GM21447 (cell line): ENCODE data around the gene SIX2.
"Not testable (repeated sequence)": the region's sequence is repeated elsewhere in the genome, so short reads cannot be mapped to it uniquely, and the experiment has no call there.

ENCODE experiments used
- ATAC-seq: cut with Tn5 transposase; IDR thresholded peaks from one replicate; pipeline ENCODE4 v1.9.1; 2021; ENCODE audit not compliant: unreplicated experiment

SIX2 gene

DNA sequence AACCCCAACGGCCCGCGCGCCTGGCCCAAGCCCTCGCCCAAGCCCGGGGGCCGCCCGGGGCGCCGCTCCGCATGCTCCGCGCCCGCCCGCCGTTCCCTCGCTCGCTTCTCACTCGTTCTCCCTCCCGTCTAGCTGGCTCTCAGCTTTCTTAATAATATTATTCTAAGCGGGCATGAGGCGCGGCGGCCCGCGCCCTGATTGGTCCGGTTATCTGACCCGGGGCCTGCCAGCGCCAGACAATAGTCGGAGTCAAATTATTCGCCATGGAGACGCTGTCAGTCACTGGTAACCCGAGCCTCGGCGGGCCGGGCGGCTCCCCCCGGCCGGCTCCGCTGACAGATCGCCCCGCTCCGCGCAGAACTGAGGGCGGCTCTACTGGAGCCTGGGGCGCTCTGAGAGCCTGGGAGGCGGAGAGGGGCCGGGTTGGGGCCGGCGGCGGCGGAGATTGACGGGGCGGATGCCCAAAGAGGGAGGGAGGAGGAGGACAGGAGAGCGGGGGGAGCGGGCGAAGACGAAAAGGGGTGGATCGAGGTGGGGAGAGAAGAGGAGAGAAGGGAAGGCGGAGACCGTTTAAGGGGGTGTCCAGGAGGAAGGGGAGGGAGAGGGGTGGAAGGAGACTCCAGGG, at the start of gene SIX2:
SIX2 (minus strand) TSS at position 150 of the 625 bp plus-strand sequence. CDS start 342 bp downstream, outside the sequence.
- ATAC-seq = no peak

DNA sequence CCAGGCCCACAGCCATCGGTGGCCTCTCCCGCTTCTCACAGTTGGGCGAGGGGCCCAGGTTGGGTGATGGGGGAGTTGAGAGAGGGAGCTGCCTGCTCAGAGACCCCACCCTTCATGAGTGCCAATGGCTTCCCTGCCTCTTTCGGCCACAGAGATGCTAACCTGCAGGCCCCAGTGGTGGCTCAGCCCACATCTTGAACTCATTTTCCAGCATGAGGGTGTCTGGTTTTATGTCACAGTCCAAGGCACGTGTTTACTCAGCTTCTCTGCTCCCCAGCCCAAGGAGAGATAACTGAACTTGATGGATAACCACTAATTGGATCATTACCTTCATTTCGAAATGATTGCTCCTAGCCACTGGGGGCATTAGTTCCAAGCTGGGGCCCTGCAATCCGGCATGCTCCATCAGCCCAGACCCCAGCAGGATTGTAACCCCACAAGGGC, 45.9 kb upstream of the SIX2 start:
- no peak for ATAC-seq

DNA sequence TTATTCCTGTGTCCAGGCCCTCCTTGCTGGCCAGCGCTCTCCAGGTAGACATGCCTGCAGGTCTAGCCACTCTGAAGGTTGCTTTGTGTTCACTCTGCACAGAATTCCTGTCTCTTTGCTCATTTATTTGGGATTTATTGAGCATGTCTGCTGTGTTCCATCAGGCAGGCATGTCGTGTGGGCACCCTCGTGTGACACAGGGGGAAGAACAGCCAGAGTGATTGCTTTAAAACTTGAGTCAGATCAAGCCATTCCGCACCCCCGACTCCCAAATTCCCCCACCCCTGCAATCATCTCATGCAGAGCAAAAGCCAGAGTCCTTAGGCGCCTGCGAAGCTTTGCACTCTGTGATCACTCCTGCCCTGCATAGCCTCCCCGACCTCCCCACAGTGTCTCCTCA, 44.7 kb upstream of the SIX2 start:
- no peak for ATAC-seq

DNA sequence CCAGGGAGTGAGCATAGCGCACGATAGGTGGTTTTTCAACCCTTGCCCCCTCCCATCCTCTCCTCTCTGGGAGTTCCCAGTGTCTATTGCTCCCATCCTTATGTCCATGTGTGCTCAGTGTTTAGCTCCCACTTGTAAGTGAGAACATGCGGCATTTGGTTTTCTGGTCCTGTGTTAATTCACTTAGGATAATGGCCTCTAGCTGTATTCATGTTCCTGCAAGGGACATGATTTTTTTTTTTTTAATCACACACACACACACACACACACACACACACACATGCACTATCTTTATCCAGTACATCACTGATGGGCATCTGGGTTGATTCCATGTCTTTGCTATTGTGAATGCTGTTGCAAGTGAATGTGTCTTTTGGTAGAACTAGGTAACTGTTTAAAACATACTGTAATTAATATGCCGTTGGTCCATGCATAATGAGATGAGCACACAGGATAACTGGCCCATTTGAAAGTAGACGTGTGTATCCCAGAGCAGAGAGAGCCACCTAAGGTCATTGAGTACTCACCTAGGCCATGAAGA, 43.2 kb upstream of the SIX2 start:
- no peak for ATAC-seq

- no peak for ATAC-seq
These were observed 40.5 kb upstream of the SIX2 start for GRCh38 chr2:45049569-45050336.

DNA sequence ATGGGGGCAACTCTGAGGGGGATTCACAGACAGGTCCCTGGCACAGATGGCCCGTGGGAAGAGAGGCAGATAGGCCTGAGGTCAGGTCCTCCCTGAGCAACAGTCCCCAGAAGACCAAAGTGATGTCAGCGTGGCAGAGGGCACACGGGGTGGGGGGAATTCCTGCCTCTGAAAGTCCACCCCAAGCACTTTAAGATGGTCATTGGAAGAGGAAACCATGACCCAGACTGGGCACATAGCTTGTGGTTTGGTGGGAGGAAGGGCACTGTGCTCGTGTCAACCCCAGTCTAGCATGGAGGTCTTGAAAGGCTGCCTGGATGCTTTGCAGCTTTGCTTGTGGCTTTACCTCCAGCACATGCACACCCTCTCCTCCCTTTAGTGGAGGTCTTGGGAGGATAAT, 38.0 kb upstream of the SIX2 start:
- no peak for ATAC-seq

DNA sequence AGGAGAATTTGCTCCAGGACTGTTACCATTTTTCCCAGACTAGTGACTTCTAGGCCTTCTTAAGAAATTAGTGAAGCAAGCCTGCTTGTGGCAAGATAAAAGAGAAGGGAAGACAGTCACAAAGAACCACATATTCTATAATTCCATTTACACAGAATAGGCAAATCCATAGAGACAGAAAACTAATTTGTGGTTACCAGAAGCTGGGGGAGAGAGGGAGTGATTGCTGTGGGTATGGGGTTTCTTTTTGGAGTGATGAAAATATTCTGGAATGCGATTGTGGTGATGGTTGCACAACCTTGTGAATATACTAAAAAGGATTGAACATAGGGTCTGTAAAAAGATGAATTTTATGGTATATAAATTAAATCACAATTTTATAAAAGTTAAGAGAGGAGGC, 37.5 kb upstream of the SIX2 start:
- no peak for ATAC-seq

GRCh38 chr2:45045706-45046105, 36.5 kb upstream of the SIX2 start:
- ATAC-seq = no peak

- ATAC-seq = no peak
These were observed 35.7 kb upstream of the SIX2 start for GRCh38 chr2:45044916-45045315.

GRCh38 chr2:45043174-45043573, 33.9 kb upstream of the SIX2 start:
- no peak for ATAC-seq

- ATAC-seq = no peak
These were observed 33.1 kb upstream of the SIX2 start for GRCh38 chr2:45042401-45042800.

GRCh38 chr2:45040786-45041185, 31.5 kb upstream of the SIX2 start:
- no peak for ATAC-seq

GRCh38 chr2:45039804-45040203, 30.6 kb upstream of the SIX2 start:
- not testable (repeated sequence) for ATAC-seq

GRCh38 chr2:45038861-45039260, 29.6 kb upstream of the SIX2 start:
- not testable (repeated sequence) for ATAC-seq

GRCh38 chr2:45033302-45033701, 24.1 kb upstream of the SIX2 start:
- ATAC-seq = no peak

GRCh38 chr2:45031028-45031427, 21.8 kb upstream of the SIX2 start:
- ATAC-seq = no peak

DNA sequence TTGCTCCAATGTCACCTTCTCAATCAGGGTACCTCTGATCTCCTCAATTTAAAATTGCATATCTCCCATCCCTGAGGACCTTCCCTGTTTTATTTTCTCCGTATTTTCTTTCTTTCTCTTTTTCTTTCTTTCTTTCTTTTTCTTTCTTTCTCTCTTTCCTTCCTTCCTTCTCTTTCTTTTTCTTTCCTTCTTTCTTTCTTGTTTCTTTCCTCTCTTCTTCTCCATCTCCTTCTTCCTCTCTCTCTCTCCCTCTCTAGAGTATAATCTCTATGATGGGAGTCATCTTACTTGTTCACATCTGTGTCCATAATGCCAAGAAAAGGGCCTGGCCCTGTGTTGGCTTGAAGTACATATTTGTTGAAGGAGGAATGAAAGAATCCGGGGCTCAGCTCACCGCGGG, 21.3 kb upstream of the SIX2 start:
- no peak for ATAC-seq

GRCh38 chr2:45029215-45029614, 20.0 kb upstream of the SIX2 start:
- no peak for ATAC-seq

GRCh38 chr2:45028276-45028675, 19.0 kb upstream of the SIX2 start:
- ATAC-seq = no peak

- no peak for ATAC-seq
These were observed 17.7 kb upstream of the SIX2 start for GRCh38 chr2:45026924-45027450.

- ATAC-seq = no peak
These were observed 15.5 kb upstream of the SIX2 start for GRCh38 chr2:45024600-45025291.
